Fibroblast of gingiva (primary cell): ENCODE results near the gene ACBD6.
"Not testable (repeated sequence)": the region's sequence is repeated elsewhere in the genome, so short reads cannot be mapped to it uniquely, and the experiment has no call there.

Experiments
- DNase-seq: peaks from one replicate; pipeline ENCODE4 v3.0.0-alpha.2; 2011; ENCODE audit warnings: low read depth

ACBD6 gene

DNA sequence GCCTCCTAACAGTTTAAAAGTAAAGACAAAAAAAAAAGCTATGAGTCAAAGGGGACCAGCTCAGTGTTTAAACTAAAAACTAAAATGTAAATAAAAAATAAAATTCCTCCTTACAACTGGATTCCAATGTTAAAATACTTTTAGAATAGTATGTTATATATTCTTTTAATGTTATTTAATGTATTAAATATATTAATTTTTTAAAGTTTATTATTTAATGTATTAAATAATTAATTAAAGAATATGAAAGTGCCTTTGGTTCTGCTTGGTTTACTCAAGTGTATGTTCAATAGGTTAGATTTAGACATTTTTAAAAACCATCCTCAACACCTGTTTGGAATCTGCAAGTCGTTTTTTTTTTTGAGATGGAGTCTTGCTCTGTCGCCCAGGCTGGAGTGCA is 13.1 kb downstream of the ACBD6 start:
- DNase-seq = no peak

DNA sequence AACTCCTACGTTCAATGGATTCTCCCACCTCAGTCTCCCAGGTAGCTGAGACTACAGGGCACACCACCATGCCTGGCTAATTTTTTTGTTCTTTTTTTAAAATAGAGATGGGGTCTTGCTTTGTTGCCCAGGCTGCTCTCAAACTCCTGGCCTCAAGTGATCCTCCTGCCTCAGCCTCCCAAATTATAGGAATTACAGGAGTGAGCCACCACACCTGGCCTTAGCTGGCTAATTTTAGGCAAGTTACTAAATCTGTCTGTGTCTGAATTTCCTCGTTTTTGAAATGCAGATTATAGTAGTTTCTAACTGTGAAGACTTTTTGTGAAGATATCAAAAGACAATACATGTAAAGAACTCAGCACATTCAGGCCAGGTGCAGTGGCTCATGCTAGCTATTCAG is 13.7 kb downstream of the ACBD6 start:
- no peak for DNase-seq

DNA sequence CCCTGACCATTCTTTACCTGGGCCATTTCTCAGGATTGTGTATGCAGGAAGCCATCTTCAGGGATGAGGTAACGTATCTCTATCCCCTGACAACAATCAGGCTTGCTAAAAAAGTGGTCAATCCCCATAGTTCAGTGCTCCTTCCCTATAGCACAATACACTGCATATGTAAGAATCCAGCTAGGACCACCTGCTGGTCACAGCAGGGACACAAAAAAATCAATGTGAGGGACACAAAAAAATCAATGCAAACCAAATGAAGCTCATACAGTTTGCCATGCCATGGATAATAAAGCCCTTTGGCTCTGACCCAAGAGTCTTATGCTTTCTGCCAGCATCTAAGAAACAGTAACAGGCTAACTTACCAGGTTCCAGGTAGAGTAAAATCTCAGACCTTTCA is 16.3 kb downstream of the ACBD6 start:
- DNase-seq = no peak

DNA sequence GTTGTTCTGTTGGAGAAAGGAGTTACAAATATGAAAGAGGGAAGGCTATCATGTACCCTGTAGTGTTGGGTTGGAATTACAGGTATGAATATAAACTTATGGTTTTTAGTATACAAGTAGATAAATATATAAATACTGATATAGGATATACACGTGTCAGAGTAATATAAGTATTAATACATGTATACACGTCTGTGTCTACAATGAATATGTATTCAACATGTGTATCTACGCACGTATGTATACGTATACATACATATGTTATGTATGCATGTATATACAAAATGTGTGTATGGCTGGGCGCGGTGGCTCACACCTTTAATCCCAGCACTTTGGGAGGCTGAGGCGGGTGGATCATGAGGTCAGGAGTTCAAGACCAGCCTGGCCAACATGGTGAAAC is 17.9 kb downstream of the ACBD6 start:
- no peak for DNase-seq

GRCh38 chr1:180482425-180483275 is 19.7 kb downstream of the ACBD6 start:
- peak; percentile 45 for DNase-seq

- no peak for DNase-seq
Measured at GRCh38 chr1:180470031-180470430, 32.3 kb downstream of the ACBD6 start.

GRCh38 chr1:180468311-180468710 is 34.1 kb downstream of the ACBD6 start:
- no peak for DNase-seq

DNA sequence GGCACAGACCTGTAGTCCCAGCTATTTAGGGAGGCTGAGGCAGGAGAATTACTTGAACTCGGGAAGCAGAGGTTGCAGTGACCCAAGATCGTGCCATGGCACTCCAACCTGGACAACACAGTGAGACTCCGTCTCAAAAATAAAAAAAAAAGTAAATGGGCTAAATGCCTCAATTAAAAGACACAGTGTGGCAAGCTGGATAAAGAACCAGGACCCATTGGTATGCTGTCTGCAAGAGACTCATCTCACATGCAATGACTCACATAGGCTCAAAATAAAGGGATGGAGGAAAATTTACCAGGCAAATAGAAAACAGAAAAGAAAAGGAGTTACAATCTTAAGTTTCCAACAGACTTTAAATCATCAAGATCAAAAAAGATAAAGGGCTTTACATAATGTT is 40.3 kb downstream of the ACBD6 start:
- DNase-seq = no peak

DNA sequence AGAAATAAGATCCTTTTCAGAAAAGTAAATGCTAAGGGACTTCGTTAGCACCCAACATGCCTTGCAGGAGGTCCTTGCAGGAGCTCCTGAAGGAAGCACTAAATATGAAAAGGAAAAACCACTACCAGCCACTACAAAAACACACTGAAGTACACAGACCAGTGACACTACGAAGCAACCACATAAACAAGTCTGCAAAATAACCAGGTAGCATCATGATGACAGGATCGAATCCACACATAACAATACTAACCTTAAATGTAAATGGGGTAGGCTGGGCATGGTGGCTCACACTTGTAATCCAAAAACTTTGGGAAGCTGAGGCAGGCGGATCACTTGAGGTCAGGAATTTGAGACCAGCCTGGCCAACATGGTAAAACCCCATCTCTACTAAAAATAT is 40.7 kb downstream of the ACBD6 start:
- DNase-seq = not testable (repeated sequence)

DNA sequence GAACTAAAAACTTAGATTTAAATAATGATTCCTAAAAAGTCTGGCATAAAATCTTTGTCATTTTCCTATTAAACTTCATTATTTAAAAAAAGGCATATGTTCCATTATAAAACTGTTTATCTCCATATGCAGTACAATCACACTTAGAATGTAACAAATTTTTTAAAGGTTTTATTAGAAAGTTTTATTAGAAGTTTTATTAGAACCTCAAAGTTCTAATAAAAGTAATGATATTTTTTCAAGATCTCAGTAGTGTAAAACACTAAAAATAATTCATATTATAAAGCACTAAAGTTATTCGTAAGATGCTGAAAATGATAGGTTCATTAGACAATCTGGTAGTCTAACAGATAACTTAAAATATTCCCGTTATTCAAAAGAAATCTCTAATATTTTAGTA is 43.6 kb downstream of the ACBD6 start:
- no peak for DNase-seq

DNA sequence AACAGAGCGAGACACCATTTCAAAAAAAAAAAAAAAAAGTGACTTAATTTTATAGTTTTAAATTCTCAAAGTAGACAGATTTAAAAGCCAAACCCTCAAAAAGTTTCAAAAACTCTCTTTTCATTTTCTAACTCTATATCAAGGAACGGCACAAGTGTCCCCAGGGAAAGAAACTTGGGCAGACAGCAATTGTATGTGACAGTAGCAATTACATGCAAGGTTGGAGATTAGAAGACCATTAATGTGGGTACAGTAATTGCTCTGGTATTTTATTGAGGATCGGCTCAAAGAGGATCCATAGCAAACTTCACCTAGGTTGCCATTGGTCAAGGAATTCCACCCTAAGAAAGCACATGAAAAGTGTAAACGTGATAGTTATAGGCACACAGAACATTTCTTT is 46.2 kb downstream of the ACBD6 start:
- no peak for DNase-seq

DNA sequence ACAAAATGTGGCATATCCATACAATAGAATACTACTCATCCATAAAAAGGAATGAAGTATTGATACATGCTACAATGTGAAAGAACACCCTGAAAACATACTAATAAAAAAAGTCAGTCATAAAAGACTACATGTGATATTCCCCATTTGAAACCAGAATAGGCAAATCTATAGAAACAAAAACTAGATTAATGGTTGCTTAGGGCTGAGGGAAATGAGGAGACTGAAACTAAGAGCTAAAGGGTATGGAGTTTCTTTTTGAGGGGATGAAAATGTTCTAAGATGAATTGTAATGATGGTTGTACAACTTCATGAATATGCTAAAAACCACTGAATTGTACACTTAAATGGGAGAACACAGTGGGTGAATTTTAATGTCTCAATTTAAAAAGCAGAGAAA is 50.9 kb downstream of the ACBD6 start:
- DNase-seq = no peak

DNA sequence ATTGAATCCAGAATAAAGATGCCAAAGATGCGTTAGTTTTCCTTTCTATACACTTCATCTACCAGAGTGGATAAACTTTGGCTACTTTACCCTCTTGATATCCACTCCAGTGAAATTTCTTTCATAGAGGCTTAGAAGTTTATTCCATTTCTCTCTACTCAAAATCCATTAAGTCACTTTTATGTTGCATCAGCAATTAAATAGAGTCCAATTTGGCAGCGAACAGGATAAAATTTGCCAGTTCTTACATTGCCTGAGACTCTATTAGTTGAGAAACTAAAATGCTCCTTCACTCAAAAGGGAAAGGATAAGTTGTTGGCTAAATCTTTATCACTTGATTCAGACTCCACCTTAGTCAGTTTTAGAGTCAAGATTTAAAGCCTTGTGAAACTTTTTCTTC is 57.9 kb downstream of the ACBD6 start:
- DNase-seq = no peak

DNA sequence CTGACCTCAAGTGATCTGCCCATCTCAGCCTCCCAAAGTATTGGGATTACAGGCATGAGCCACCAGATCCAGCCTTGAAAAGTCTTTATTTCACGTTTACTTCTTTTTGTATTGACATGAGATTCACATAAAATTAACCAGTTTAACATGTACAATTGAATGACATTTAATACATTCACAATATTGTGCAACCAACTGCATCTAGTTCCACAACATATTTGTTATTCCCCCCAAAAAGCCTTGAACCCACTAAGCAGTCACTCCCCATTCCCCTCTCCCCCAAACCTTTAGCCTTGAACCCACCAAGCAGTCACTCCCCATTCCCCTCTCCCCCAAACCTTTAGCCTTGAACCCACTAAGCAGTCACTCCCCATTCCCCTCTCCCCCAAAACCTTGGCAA is 62.0 kb downstream of the ACBD6 start:
- DNase-seq = no peak

DNA sequence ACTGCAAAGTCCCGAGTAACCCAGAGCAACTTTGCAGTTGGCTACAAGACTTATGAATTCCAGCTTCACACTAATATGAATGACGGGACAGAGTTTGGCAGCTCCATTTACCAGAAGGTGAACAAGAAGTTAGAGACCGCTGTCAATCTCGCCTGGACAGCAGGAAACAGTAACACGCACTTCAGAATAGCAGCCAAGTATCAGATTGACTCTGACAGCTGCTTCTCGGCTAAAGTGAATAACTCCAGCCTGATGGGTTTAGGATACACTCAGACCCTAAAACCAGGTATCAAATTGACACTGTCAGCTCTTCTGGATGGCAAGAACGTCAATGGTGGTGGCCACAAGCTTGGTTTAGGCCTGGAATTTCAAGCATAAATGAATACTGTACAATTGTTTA is 66.8 kb downstream of the ACBD6 start:
- no peak for DNase-seq

DNA sequence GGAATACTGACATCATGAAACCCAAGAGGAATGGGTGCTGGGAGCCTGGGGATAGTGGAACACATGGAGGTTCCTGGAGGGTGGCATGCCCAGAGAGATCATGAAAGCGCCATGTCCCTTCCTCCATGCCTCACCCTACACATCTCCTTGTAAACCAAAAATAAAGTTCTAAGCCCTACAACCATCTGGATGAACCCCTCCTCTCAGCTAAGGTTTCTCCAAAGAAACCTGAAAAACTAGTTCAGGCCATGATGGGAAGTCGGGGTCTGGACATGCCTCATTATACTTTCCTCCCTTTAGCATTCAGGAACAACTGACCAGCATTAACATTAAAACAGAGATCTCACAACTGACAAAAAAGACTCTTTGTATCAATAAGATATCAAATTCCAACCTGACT is 68.5 kb downstream of the ACBD6 start:
- no peak for DNase-seq

DNA sequence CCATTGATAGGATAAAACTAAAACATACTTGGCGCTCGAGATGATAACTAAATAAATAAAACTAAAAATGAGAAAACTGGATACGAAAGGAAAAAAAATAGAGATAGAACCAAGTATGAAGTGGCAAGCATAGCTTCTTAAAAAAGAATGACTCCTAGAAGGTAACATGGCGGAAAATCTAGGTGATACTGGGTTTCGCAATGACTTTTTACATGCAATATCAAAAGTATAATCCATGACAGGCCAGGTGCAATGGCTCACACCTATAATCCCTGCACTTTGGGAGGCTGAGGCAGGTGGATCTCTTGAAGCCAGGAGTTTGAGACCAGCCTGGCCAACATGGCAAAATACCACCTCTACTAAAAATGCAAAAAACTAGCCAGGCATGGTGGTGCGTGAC is 70.7 kb downstream of the ACBD6 start:
- no peak for DNase-seq

GRCh38 chr1:180428782-180429695 is 73.3 kb downstream of the ACBD6 start:
- DNase-seq = no peak

DNA sequence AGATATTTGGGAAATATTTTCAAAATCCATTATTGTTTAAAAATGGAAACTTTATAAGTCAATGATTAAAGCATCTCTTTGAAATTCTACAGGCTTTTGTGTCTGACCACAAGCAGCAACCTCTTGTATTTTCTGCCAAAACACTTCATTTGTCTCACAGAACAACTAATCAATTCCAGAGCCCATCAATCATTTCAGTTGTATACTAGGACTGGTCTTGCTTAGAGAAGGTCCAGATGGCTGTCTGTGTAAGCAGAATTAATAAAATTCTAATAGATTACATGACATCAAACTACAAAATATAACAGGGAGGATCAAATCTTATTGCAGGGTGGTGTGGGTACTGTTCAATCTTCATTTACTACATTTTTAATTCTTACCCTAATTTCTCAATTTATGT is 76.4 kb downstream of the ACBD6 start:
- no peak for DNase-seq

DNA sequence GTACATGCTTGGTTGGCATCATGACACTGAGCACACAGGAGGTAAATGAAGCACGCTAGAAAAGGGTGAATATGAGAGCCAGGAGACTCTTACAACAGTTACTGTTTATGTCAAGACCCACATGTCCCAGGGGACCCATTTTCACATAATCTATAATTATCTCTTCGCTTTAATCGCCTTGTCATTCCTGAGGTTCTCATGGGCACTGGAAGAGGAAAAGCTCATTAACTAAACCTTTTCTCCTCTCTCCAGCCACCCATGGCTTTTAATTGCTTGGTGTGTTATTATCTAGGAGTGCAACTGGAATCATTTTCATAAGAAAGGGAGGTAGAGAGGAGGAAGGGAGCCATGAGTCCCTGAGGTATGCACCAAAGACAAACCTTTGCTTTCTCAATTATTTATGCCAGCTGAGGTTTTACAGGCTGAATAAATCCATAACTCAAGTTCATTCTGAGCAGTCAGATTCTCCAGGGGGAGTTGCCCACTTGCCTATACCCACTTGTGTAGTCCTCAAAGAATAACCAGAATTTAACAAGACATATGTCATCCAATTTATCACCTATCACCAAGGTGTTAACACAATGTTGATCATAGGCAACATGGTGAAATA is 77.4 kb downstream of the ACBD6 start:
- no peak for DNase-seq

GRCh38 chr1:180421614-180422013 is 80.8 kb downstream of the ACBD6 start:
- no peak for DNase-seq

DNA sequence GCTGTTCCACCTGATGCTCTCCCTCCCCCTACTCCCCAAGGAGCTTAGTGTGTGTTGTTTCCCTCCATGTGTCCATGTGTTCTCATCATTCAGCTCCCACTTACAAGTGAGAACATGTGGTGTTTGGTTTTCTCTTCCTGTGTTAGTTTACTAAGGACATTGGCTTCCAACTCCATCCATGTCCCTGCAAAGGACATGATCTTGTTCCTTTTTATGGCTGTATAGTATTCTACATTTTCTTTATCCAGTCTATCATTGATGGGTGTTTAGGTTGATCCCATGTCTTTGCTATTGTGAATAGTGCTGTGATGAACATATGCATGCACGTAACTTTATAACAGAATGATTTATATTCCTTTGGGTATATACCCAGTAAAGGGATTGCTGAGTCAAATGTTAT is 81.2 kb downstream of the ACBD6 start:
- DNase-seq = not testable (repeated sequence)
